Hematopoietic multipotent progenitor cell treated with erythropoietin and hydrocortisone succinate and interleukin-3 and kit ligand, for 6 days (in vitro differentiated cells): ENCODE results near the gene IRAG1.

Experiments
- DNase-seq: peaks from one replicate; pipeline ENCODE4 v3.0.0-alpha.2; 2015

IRAG1 gene, protein sequence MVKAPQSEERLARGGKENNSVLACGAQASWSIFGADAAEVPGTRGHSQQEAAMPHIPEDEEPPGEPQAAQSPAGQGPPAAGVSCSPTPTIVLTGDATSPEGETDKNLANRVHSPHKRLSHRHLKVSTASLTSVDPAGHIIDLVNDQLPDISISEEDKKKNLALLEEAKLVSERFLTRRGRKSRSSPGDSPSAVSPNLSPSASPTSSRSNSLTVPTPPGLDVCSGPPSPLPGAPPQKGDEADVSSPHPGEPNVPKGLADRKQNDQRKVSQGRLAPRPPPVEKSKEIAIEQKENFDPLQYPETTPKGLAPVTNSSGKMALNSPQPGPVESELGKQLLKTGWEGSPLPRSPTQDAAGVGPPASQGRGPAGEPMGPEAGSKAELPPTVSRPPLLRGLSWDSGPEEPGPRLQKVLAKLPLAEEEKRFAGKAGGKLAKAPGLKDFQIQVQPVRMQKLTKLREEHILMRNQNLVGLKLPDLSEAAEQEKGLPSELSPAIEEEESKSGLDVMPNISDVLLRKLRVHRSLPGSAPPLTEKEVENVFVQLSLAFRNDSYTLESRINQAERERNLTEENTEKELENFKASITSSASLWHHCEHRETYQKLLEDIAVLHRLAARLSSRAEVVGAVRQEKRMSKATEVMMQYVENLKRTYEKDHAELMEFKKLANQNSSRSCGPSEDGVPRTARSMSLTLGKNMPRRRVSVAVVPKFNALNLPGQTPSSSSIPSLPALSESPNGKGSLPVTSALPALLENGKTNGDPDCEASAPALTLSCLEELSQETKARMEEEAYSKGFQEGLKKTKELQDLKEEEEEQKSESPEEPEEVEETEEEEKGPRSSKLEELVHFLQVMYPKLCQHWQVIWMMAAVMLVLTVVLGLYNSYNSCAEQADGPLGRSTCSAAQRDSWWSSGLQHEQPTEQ

DNA sequence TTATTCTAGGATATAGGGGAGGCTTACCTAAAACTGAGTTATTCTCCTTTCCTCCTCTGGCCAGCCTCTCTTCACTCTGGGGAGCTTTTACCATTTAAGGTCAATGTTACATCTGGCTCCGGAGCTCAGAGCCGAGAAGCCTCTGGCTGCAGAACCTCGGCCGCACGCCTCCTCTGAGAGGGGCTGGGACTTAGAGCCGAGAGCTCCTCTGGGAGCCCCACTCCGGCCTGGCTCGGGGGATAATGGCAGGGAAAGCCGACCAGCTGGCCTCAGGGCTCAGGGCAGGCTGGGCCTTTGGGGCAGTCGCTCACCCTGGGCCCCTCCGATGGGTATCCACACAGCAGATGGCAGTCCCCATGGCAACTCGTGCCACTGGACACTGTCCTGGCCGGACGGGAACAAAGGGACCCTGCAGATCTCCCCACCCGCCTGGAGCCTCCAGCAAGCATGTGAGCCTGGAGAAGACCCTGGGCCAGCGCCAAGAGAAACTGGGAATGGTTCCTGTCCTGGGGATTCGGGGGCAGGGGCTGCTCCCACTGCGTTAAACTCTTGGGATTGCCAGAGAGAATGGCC lies at the start of gene IRAG1:
IRAG1 (minus strand) TSS at position 247 of the 573 bp plus-strand sequence; CDS start at position 94, 153 bp downstream.
- no peak for DNase-seq

DNA sequence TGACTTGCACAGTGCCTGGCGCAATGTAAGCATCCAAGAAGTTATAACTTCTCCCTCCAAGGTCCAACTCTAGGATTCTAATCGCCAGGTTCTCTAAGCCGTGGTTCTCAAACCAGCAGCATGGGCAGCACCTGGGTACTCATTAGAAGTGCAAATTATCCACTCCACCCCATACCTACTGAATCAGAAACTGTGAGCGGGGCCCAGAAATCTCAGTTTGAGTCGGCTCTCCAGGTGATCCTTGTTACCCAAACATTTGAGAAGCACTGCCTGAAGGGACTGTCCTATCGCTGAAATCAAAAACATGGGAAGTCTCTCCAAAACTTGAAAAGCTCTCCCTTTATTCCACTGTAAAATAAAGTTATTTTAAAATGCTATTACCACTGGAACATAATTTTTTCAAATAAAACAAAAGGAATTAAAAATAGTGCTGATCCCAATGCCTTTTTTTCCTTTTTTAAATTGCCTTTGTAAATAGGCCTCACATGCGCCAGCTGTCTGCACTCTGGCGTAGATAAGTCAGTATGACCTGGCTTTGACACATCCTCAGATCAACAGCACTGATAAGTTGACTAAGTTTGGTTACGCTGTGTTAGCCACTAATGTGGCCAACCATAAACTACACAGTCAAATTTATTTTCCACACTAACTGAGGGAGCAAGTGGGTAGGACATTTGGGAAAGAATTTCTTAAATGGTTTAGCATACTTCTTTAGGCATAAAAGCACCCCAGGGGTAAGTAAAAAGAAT lies 49.1 kb upstream of the IRAG1 start:
- DNase-seq, result peak; percentile 82

DNA sequence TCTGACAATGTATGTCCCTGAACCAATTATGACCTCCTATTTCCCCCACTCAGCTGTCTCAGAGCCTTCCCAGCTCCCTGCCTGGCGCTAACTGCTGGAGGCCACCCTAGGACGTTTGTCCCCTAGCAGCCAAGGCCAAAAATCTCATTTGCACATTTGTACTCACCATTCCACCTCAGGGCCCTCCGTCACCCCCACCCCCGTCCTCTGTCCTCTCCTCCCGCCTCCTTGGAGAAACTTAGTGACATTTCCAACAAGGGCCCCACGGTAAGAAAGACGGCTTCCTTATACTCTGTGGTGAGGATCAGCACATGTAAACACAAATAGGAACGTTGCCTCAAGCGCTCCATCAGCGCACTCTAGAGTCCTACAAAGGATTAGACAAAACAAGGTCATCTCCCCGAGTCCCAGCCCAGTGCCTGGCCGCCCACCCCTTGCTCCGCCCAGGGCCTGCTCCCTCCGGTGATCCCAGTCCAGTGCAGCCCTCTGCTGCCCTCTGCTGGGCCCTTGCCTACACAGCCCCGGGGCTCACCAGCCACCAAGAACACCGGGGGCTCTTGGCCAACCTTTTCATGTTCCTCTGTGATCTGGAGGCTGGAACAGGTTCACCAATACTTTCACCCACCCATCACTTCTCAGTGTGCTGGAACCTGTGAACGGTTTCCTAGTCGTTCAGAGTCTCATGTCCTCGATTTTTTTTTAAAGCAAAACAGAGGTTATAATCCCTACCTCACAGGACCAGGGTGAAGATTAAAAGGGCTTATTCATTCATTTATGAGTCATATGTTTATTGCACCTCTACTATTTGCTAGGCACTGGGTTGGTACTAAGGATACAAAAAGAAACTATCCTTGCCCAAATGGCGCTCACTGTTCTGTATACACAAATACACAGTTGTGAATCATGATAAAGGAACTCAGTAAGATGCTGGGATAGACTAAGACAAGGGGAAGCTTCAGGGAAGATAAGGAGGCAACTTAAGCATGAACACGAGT lies 42.2 kb upstream of the IRAG1 start:
- peak; percentile 97 for DNase-seq

DNA sequence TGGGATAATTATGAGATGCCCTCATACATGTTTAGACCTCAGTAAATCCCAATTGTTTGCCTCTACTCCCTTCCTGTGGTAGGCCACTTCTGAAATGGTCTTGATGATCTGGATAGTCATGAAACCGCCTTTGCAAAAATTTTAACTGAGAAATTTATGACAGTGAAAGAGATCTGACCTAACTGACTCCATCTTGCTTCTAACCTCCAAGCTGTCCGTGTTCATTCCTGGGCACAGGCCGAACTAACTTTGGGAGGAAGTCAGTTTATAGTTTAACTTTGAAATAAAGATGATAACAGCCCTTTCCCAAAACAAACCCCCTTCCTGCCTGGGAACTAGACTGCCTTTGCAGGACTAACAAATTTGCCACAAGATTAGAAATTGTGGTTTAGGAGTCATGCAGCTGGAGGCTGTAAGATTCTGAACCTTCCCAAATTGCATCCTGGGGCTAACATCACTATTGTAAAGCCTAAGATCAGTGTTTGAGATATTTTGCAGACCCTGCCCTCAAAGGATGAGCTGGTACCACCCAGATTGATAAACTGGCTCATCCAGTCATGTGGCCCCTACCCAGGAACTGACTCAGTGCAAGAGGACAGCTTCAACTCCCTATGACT lies 37.6 kb upstream of the IRAG1 start:
- DNase-seq, result no peak

DNA sequence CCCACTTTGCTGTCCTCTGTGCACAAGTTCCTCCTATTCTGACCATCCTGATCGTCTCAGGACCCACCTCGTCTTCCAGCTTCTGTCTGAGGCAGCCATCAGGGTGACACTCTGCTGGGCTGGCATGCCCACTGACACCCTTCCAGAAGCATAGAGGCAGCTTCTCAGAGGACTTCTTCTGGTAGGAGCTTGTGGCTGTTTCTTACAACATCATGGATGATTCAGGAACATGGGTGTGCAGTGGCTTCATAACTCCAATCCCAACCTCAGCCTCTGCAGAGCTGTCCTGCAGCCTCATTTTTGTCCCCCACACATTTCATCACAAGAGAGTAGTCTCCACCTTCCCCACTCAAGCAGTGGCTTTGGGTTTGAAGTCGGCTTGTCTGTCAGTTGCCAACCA lies 36.6 kb upstream of the IRAG1 start:
- DNase-seq, result no peak

DNA sequence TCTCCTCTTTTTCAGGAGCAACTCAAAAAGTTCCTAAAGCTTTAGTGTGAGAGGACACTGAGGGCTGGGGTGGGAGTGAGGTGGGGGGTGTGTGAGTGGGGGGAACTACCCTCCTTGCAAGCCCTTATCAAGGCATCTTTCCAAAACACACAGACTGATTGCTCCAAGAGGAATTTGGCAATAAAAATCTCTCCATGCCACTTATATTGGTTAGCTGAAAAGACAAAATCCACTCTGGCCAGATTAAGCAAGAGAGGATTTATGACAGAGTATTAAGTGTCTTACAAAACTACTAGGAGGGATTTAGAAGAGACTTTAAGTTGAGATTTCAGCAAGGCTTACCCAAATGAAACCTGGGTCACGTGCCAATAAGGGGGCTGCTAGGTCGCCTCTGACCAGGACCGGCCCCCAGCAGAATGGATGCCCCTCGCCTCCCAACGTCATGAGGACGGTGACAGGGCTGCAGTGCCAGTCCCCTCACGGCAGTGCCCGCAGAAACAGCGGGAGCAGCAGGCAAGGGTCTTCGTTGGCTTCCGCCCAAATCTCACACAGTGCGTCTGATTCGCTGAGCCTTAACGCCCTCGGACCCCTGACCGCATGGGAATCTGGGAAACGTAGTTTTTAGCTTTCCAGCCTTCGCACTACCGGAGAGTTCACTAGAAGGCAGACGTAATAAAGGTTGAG lies 35.4 kb upstream of the IRAG1 start:
- no peak for DNase-seq

DNA sequence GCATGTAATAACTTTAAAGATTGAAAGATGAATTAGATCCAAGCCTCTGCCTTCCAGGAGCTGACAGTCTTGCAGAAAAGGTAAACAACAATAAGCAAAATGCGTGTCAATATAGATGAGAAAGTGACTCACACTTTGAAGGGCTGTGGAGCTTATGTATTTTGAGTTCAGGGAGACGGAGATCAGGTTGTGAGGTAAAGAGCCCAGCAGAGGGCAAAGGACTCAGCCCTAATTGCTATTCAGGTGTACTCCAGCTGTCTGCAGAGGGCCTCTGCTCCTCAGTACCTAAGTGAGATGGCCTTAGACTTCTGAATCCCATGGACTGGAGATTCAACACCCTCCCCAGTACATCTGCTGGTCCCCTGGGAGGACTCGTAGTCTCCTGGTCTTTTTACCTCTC lies 34.6 kb upstream of the IRAG1 start:
- no peak for DNase-seq

DNA sequence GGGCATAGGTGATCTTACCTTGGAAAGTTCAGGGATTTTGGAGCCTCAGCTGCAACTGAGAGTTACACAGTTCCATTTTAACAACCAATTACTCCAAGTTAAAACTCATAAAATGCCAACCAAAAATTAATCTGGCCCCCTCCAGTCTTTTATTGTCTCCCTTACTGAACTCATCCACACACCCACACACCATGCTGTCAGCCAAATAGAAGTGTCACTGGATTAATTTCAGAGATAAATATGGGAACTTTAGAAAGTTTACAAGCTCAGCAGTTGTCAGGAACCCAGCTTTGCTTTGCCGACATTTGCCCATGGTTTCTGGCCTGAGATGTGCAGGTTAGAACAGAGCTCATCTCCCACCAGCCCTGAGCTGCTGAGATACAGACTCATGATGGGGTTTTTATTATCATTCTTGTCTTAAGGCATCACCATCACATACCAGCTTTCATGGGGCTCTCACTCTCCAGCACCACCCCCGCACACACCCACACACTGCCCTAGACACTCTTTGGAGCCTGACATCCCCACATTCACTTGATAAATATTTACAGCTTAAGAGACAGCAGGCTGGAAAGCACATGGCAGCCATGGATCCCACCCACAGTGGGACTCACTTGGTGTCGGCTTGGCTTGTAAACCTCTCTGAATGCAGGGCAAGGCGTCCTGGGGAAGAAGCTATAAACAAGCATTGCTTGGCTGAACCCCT lies 33.7 kb upstream of the IRAG1 start:
- no peak for DNase-seq

DNA sequence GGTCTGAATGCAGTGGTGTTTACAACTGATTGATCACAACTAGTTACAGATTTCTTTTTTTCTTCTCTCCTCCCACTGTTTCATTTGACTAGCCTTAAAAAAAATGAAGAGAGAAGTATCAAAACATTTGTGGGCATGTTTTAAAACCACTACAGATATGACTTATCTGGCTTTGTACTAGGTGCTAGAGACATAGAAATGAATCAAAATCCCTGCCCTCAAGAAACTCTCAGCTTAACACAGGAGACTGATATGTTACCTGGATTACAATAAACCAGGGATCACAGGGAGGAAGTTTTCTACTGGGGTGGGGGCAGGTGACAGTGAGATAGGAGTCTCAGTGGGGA lies 32.3 kb upstream of the IRAG1 start:
- DNase-seq, result no peak

DNA sequence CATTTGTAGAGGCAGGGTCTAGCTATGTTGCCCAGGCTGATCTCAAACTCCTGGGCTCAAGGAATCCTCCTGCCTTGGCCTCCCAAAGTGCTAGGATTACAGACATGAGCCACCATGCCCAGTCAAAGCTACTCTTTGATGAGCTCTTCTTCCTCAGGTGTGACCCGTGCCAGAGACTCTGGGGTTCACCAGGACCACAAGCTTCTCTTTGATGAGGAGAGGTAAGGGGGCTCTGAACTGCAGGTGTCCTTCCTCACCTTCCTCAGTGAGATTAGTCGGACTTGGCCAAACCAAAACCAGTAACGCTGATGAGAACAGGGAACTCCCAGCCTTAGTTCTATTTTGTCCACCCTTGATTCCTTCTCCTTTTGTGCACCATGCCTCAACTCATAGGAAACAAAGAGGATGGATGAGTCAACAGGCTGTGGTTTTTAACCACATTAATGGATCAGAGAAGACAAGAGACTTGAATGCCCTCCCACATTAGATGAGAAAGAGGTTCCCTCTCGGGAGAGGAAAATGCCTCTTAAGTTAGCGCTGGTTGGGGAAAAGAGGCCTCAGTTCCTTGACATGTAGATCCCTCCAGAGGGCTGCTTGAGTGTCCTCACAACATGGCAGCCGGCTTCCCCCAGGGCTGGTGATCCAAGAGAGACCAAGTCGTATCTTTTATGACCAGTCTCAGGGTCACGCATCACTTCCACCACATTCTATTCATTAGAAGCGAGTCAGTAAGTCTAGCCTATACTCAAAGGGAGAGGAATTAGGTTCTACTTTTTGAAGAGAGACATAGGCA lies 31.8 kb upstream of the IRAG1 start:
- peak; percentile 60 for DNase-seq

DNA sequence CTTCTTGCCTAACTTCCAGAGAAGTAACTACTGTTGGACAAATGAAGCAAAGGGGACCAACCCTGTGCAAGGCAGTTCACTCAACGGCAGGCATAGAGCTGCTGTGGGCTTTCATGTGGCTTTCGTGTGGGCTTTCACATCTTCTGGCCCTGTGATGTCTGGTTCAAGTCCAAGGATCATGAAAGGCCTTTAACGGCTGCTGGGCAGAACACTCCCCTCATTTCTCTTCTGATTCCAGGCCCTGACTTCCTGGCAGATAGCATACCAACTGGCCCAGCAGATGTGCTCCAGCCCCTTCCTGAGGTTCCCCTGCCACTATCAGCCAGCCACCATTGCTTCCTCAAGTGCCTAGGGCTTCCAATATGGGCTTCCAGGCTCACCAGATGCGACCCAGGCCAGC lies 28.8 kb upstream of the IRAG1 start:
- peak; percentile 39 for DNase-seq

DNA sequence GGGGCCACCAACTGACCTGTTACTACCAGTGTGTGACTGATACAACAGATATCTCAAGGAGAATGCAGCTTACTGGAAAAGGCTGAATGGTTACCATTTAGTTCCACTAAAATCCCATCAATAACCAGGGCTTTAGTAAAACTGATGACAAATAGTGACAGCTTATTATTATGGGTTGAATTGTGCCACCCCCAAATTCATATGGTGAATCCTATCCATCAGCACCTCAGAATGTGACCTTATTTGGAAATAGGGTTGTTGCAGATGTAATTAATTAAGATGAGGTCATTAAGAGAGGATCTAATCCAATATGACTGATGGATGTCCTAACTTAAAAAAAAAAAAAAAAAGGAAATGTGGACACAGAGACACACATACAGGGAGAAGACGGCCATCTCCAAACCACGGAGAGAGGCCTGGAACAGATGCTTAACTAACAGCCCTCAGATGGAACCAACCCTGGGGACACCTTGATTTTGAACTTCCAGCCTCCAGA lies 27.4 kb upstream of the IRAG1 start:
- no peak for DNase-seq

DNA sequence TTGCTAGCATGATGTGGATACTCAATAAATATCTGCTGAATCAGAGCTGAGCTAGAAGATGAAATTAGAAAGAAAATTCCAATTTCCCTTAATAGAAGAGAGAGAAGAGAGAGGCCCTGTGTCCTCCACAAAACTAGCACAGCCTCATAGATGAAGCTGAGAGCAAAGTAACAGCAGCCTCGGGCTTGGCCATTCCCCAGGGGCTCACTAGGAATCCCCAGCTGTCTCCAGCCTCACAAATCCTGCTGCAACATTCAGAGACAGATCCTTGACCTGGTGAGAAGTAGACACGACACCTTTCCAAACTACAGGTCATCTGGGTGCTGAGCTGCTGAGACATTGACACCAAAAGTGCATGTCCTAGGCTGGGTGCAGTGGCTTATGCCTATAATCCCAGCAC lies 26.1 kb upstream of the IRAG1 start:
- no peak for DNase-seq

DNA sequence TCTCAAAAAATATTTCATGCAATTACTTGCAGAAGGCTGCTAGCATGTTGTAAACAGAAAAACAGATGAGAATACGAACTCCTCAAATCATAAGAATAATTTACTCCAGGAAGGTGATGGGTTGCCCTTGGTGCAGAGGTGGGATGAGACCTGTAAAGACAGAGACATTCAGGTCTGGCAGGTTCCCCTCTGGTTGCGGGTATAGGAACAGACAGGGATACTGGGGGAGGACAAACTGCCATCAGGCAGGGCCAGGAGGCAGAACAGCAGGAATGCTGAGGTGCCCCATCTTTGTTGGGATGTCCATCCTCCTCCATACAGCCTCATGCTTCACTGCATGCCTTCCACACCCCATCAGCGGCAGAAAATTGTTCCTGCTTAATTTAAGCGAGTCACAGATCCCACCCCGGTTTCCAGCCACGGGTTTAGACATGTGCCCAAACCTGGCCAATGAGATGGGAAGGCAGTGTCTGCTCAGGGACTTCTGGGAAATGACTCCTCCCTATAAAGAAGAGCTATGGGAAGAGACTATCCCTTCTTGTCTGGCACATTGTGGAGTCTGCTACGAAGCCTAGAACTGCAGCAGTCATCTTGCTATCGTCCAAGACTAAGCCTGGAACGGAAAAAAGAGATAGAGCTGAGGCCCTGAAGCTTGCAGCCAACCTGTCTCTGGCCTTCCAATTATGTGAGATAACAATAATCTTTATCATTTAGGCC lies 23.1 kb upstream of the IRAG1 start:
- no peak for DNase-seq

DNA sequence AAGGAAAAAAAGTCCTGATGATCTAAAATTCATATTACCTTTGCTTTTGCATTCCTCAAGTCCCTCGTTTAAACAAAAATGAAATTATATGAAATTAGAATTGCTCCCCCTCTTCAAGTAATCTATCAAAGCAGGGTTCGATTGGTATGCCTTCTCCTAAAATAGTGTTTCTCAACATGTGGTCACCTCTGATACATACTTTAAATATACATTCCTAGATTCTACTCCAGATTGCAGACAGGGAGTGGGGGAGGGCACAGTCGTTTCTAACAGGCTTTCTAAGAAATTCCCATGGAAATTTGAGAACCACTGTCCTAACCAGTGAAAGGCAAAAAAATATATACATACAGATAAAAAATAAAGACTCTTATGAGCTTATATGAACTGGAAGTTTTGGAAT lies 22.6 kb upstream of the IRAG1 start:
- no peak for DNase-seq

DNA sequence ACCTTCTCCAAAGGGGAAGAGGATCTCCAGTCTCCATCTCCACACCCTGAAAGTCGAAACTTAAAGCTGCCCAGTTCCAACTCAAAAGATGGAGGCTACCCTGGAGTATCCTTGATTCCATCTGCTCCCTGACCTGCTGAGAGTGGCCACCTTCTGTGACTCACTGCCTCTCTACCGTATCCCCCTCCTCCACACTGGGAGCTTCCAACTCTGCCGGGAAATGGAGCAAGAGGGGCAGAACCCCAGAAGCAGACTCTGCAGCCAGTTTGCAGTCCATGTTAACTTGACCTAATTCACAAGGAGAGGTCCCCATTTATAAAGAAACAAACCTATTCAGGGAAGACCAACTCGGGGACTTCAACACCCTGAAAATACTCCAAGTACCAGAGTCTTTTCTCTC lies 22.0 kb upstream of the IRAG1 start:
- no peak for DNase-seq

DNA sequence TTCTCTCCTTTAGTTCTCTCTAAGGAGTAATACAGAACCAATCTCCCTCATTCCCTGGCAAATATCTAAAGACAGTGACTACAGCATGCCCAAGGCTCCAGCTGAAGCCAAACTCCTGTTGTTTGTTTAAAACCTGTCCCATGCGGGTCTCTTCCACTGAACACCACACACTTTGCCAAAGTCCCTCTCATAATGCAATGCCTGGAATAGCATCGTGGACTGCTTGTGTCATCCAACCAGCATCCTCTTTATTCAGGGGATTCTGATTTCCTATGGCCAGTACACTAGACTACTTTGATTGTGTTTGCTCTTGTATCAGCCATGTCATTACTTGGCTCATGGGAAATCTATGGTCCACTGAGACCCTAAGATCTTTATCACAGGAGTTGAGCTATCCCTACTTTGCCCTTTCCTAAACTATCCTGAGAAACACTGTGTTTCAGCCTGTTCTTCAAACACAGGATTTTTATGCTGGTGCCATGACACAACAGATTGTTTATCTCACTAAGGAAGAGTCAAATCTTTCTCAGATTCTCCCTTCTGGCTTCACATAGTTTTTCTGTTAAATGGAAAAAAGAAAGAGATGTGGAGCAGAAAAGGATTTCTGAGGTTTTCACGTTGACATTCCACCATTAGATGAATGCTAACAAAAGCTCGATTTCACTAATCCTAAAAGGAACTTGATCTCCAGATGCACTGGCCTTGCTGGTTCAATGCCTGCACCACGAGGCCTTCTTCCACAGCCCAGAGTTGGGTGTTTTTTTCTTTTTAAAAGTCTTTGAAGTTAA lies 15.9 kb upstream of the IRAG1 start:
- DNase-seq, result no peak
